ENCODE measurements around the gene ZNF775.
A peak's percentile ranks its signal among the peaks of the same experiment; 100 is the strongest.

Gene ZNF775

DNA sequence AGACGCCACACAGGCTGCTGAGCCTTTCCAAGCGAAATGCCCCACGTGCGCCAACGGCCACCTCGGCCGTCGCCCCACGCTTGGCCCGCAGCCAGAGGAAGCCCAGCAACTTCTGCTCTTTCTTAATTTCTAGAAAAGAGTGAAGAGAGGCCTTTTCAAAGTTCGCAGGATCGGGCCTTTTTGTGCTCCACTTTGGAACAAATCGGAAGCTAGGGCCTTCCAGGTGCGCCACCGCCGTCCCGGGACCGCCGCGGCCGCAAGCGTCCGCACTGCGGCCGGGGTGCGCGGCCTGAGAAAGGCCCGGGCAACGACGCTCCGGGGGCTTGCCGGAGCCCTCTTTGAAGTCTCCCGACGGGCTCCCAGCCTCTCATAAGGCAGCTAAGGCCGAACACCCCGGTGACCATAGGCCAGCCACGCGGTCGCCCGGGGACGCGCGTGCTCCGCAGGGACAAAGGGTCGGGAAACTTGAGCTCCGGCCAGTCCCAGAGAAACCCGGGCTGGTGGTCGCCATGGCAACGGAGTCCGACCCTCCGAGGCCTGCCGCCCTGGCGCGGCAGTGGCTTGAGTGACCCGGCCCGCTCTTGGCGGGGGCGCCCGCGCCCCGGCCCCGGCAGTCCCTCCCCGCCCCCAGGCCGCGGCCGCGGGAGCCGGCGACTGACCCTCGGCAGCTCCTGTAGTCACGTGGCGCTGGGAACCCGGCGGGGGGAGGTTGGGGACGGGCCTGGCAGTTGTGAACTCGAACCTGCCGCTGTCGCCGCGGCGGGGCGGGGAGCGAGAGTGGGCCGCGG, 10.8 kb upstream of the ZNF775 start, which contains the start of gene REPIN1:
REPIN1 (plus strand) TSS at position 727 of the 788 bp plus-strand sequence. CDS start 890 bp downstream, outside the sequence.
- Histone ChIP-seq H2AFZ (ENCODE audit: low read depth, low read length) (peak within 1 kb of the TSS; percentile 80), H3K9me3 (ENCODE audit: low read length) (no peaks in the 10 kb centered on the region), H3K4me1 (ENCODE audit: insufficient read depth, low read length) (peaks cover 23% of the 10 kb centered on the region), H3K36me3 (ENCODE audit: insufficient read depth, low read length) (peaks cover 24% of the 10 kb centered on the region), H3K4me3 (ENCODE audit: low read length) (peak within 1 kb of the TSS; percentile 91), H3K27me3 (ENCODE audit: insufficient read depth, low read length) (no peaks in the 10 kb centered on the region)

DNA sequence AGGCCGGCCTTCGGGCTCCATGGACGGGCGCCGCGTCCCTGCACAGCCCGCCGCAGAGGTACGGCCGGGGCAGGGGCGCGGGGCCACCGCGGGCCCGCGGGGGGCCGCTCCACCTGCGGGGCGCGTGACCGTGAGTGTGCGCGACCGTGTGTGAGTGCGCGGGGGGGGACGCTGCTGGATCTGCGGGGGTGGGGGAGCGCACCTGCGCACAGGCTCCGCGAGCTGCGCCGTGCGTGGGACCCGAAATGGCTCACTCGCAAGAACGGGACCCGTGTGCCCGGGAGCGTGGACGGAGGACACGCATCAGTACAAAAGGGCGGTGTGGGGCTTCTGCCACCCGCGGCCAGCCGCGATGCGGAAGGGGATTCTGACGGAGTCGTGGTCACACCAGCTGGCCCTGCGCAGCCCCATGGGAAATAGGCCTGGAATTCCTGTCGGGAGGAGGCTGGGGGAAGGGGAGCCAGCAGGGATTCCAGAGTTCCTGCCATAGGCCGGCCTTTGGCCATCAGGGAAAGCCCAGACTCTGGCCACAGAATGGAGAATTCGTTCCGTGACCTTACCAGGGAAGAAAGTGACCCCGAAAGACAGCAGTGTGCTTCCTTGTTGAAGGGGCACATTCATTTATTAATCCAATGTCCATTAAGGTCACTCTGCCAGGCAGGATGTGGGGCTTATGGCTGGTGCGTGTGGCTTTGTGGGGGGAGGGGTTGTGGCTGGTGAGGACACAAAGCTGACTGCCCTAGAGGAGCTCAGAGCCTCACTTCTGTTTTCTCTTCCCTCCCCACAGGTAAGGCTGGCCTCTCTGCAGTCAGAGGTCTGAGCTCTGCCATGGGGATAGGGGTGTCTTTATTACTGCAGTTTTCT, 10.0 kb upstream of the ZNF775 start:
- Histone ChIP-seq H3K4me1 (ENCODE audit: insufficient read depth, low read length) (peaks cover 23% of the 10 kb centered on the region), H3K36me3 (ENCODE audit: insufficient read depth, low read length) (peaks cover 32% of the 10 kb centered on the region), H3K4me3 (ENCODE audit: low read length) (peak overlapping the region; percentile 91), H3K27me3 (ENCODE audit: insufficient read depth, low read length) (no peaks in the 10 kb centered on the region), H2AFZ (ENCODE audit: low read depth, low read length) (peak overlapping the region; percentile 80), H3K9me3 (ENCODE audit: low read length) (no peaks in the 10 kb centered on the region)

DNA sequence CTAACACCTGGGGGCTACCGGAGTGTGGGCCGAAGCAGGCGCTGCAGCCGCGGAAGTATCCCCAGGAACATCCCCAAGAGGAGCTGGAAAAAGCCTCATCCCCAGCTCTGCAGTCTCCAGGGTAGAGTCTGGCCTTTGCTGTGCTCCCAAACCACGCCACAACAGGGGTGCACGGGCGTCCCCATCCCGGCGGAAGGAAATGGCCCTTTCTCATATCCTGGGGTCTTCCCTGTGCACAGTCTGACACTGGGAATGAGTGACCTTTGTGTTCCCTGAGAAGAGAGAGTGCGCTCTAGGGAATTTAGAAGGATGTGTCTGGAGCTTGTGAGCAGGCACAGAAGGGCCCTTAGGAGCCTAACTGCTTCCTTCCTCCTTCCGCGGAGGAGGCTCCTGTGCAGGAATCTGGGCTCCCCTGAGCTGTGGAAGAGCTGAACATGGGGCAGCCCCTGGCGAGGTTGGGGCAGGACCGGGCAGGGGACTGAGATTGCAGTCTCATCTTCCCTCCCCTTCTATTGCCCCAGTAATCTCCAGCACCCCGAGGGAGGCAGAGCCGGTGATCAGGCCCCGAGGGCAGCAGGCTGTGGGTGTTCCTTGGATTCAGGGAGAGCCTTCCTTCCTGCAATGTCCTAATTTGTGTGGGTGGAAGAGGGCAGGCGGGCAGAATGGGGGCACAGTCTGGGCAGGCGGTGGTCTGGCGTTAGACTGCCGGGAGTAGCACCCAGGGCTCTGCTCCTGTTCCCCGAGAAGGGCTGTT, 9.2 kb upstream of the ZNF775 start:
- Histone ChIP-seq H2AFZ (ENCODE audit: low read depth, low read length) (no peak overlapping the region), H3K27me3 (ENCODE audit: insufficient read depth, low read length) (no peaks in the 10 kb centered on the region), H3K4me1 (ENCODE audit: insufficient read depth, low read length) (peaks cover 23% of the 10 kb centered on the region), H3K4me3 (ENCODE audit: low read length) (peak overlapping the region; percentile 91), H3K9me3 (ENCODE audit: low read length) (no peaks in the 10 kb centered on the region), H3K36me3 (ENCODE audit: insufficient read depth, low read length) (peaks cover 39% of the 10 kb centered on the region)

DNA sequence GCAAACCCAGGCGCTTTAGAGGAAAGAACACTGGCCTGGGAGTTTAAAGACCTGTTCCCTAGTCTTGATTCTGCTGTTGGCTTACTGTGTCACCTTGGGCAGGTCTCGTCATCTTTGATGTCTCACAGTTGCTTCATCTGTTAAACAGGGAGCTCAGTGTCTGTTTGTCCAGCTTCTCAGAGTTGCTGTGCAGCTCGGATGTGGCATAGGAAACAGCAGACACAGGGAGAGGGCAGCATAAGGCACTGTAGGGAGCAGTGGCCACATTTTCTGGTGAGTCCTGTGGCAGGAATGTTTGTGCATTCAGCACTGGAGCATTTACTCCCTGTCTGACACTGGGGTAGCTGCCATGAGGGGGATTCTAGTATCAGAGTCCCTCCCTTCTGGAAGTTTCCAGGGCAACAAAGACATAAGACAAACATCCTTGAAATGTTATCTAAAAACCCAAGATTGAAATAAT, 8.5 kb upstream of the ZNF775 start:
- Histone ChIP-seq H3K4me3 (ENCODE audit: low read length) (peak overlapping the region; percentile 91), H3K36me3 (ENCODE audit: insufficient read depth, low read length) (peaks cover 41% of the 10 kb centered on the region), H3K9me3 (ENCODE audit: low read length) (no peaks in the 10 kb centered on the region), H3K4me1 (ENCODE audit: insufficient read depth, low read length) (peaks cover 23% of the 10 kb centered on the region), H3K27me3 (ENCODE audit: insufficient read depth, low read length) (no peaks in the 10 kb centered on the region), H2AFZ (ENCODE audit: low read depth, low read length) (no peak overlapping the region)

DNA sequence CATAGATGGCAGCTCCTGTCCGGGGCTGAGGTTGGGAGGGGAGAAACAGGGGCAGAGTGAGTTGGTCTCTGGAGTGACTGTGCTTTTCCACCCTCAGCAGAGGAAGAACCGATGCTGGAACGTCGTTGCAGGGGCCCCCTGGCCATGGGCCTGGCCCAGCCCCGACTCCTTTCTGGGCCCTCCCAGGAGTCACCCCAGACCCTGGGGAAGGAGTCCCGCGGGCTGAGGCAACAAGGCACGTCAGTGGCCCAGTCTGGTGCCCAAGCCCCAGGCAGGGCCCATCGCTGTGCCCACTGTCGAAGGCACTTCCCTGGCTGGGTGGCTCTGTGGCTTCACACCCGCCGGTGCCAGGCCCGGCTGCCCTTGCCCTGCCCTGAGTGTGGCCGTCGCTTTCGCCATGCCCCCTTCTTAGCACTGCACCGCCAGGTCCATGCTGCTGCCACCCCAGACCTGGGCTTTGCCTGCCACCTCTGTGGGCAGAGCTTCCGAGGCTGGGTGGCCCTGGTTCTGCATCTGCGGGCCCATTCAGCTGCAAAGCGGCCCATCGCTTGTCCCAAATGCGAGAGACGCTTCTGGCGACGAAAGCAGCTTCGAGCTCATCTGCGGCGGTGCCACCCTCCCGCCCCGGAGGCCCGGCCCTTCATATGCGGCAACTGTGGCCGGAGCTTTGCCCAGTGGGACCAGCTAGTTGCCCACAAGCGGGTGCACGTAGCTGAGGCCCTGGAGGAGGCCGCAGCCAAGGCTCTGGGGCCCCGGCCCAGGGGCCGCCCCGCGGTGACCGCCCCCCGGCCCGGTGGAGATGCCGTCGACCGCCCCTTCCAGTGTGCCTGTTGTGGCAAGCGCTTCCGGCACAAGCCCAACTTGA, 7.8 kb upstream of the ZNF775 start:
- Histone ChIP-seq H3K36me3 (ENCODE audit: insufficient read depth, low read length) (peaks cover 41% of the 10 kb centered on the region), H3K27me3 (ENCODE audit: insufficient read depth, low read length) (no peaks in the 10 kb centered on the region), H3K4me3 (ENCODE audit: low read length) (no peak overlapping the region), H3K9me3 (ENCODE audit: low read length) (no peaks in the 10 kb centered on the region), H2AFZ (ENCODE audit: low read depth, low read length) (no peak overlapping the region), H3K4me1 (ENCODE audit: insufficient read depth, low read length) (peaks cover 23% of the 10 kb centered on the region)

DNA sequence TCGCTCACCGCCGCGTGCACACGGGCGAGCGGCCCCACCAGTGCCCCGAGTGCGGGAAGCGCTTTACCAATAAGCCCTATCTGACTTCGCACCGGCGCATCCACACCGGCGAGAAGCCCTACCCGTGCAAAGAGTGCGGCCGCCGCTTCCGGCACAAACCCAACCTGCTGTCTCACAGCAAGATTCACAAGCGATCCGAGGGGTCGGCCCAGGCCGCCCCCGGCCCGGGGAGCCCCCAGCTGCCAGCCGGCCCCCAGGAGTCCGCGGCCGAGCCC, 7.2 kb upstream of the ZNF775 start:
- H3K27me3 ChIP-seq (ENCODE audit: insufficient read depth, low read length): no peaks in the 10 kb centered on the region
- H3K4me3 ChIP-seq (ENCODE audit: low read length): no peak overlapping the region
- peaks cover 23% of the 10 kb centered on the region for H3K4me1 ChIP-seq (ENCODE audit: insufficient read depth, low read length)
- no peak overlapping the region for H2AFZ ChIP-seq (ENCODE audit: low read depth, low read length)
- peaks cover 41% of the 10 kb centered on the region for H3K36me3 ChIP-seq (ENCODE audit: insufficient read depth, low read length)
- H3K9me3 ChIP-seq (ENCODE audit: low read length): no peaks in the 10 kb centered on the region

DNA sequence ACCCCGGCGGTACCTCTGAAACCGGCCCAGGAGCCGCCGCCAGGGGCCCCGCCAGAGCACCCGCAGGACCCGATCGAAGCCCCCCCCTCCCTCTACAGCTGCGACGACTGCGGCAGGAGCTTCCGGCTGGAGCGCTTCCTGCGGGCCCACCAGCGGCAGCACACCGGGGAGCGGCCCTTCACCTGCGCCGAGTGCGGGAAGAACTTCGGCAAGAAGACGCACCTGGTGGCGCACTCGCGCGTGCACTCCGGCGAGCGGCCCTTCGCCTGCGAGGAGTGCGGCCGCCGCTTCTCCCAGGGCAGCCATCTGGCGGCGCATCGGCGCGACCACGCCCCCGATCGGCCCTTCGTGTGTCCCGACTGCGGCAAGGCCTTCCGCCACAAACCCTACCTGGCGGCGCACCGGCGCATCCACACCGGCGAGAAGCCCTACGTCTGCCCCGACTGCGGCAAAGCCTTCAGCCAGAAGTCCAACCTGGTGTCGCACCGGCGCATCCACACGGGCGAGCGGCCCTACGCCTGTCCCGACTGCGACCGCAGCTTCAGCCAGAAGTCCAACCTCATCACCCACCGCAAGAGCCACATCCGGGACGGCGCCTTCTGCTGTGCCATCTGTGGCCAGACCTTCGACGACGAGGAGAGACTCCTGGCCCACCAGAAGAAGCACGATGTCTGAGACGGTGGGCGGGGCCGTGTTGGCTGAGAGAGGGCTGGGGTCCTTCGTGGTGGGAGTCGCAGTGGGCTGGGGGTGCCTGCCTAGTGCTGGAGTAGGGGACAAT, 6.7 kb upstream of the ZNF775 start:
- peaks cover 25% of the 10 kb centered on the region for H3K4me1 ChIP-seq (ENCODE audit: insufficient read depth, low read length)
- H3K36me3 ChIP-seq (ENCODE audit: insufficient read depth, low read length): peaks cover 41% of the 10 kb centered on the region
- no peak overlapping the region for H2AFZ ChIP-seq (ENCODE audit: low read depth, low read length)

DNA sequence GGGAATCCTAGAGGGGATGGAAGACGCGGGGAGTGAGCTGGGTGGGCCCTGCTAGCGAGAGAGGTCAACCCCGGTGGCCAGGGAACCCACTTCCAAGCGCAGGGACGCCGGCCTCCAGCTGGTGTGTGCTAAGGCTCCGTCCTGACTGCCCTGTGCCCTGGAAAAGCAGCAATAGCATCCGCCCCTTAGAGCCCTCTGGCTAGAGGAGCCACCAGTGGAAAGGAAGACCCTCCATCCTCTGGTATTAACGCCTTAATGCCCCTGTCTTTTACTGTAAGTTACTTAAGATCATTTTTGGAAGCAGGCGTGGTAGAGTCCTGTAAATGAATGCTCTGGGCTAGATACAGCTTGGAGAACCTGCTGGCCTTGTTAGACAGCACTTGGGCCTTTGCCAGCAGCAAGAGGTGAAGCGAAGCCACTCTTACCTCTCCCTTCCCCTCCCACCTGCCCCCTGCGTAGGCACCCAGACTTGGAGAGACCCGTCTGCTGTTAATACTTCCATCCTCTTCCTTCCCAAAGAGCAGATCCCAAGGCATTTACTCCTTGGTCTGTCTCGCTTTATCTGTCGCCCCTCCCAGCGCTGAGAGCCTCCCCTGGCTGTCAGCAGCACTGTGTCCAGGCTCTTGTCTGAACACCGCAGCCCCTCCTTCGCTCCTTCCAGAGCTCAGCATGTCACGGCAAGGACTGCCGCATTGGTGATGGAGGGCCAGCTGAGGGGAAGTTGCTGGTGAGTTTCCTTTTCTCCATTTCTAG, 5.9 kb upstream of the ZNF775 start:
- Histone ChIP-seq H3K36me3 (ENCODE audit: insufficient read depth, low read length) (peaks cover 41% of the 10 kb centered on the region), H2AFZ (ENCODE audit: low read depth, low read length) (no peak overlapping the region), H3K4me3 (ENCODE audit: low read length) (no peak overlapping the region), H3K27me3 (ENCODE audit: insufficient read depth, low read length) (no peaks in the 10 kb centered on the region), H3K4me1 (ENCODE audit: insufficient read depth, low read length) (peaks cover 25% of the 10 kb centered on the region), H3K9me3 (ENCODE audit: low read length) (no peaks in the 10 kb centered on the region)

More for the DNA sequence above, 6.7 kb upstream of the ZNF775 start:
- H3K4me3 ChIP-seq (ENCODE audit: low read length): no peak overlapping the region
- H3K27me3 ChIP-seq (ENCODE audit: insufficient read depth, low read length): no peaks in the 10 kb centered on the region
- H3K9me3 ChIP-seq (ENCODE audit: low read length): no peaks in the 10 kb centered on the region

DNA sequence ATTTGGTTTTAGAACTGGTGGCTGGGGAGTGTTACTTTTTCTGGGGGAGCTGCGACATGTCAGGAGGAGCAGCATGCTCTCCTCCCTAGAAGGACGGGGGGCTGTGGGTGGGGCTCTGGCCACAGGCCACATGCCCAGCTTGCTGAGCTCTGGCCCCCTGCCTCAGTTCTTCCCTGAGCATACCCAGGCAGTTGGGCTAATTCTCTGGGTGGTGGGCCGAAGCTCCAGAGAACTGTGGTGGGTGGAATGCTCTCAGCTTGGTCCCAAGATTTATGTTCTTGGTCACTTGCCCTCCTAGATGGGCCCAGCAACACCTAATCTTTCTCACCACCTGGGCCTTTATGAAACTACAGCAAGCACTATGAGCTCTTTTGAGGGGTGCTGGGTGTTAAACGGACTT, 5.1 kb upstream of the ZNF775 start:
- Histone ChIP-seq H3K4me3 (ENCODE audit: low read length) (no peak overlapping the region), H3K4me1 (ENCODE audit: insufficient read depth, low read length) (peaks cover 31% of the 10 kb centered on the region), H3K36me3 (ENCODE audit: insufficient read depth, low read length) (peaks cover 41% of the 10 kb centered on the region), H2AFZ (ENCODE audit: low read depth, low read length) (no peak overlapping the region), H3K9me3 (ENCODE audit: low read length) (no peaks in the 10 kb centered on the region), H3K27me3 (ENCODE audit: insufficient read depth, low read length) (no peaks in the 10 kb centered on the region)

DNA sequence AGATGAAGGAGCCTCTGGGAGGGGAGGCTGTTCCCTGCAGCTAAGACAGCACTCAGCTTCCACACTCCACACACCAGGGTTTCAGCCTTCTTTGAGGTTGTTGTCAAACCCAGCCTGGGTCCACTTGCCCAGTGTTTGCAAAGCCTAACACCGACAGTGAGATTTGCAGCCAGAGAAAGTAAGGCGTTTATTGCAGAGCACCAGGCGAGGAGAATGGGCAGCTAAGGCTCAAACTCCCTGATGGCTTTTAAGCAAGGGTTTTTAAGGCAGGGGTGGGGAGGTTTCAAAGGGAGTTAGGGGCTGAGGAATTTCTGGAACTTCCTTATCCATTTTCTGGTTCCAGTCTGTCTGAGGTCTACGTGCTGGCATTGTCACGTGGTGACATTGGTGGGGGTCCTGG, 4.7 kb upstream of the ZNF775 start:
- Histone ChIP-seq H3K4me1 (ENCODE audit: insufficient read depth, low read length) (peaks cover 31% of the 10 kb centered on the region), H3K36me3 (ENCODE audit: insufficient read depth, low read length) (peaks cover 41% of the 10 kb centered on the region), H3K27me3 (ENCODE audit: insufficient read depth, low read length) (no peaks in the 10 kb centered on the region), H3K4me3 (ENCODE audit: low read length) (no peak overlapping the region), H3K9me3 (ENCODE audit: low read length) (no peaks in the 10 kb centered on the region), H2AFZ (ENCODE audit: low read depth, low read length) (no peak overlapping the region)

Data from neuron (in vitro differentiated cells).